ENCODE measurements around the gene STARD10. TPM values are rescaled to one million over a fixed set of nuclear protein-coding genes. Genes with fewer than 3 reads are reported as not detected.

Gene STARD10
- total and polyA plus RNA-seq, 2 donors (not counting 3 experiments of a cell fraction or from before 2014, with no cell fraction given): 16.1 to 22.5 TPM

DNA sequence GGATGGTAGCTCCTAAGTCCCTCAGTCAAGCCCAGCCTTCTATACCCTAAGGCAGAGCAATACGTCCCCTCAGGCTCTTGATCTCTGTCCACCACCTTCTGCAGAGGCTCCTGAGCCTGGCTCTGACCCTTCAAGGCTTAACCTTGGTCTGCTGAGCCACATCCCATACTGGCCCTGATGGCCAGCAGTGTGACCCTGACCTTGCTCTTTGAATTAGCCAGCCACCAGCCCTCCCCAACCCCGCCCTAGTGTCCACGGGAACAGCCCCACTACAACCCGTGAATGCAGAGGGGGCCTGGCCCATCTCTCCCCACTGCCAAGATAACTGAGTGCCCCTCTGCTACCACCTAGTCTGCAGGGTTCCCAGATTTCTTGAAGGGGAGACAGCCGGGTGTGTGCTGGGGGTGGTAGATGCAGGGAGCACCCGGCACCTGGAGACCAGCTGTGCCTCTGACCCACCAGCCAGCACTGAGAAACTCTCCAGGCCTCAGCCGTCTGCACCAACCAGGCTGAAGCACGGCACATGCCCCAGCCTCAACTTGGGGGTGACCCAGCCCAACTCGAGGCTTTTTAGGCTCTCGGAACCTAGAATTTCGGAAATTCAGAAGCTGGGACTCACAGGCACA is 47.8 kb downstream of the STARD10 start:
- intact Hi-C loops (cut with micrococcal nuclease) (no loop called here), dilution Hi-C loops (cut with MboI; ENCODE audit: extremely low pct_ligation_motif_present, low sequenced_read_pairs) (no loop called here)
- ChIA-PET CTCF (interaction anchor here (1.2 to 2.8 kb wide), 3 partner anchors 9 to 21 kb away, joined by 3 to 15 read pairs (median 7); no protein-coding TSS in a partner anchor), POLR2A (no interaction called here)
- Histone ChIP-seq H4K20me1 (replicated peaks; ENCODE audit: control insufficient read depth, extremely low read depth, insufficient read depth, low read length) (no peaks in the 10 kb centered on the region), H3K27me3 (ENCODE audit: control insufficient read depth in 2 of 2, insufficient read depth in 2 of 2, low read length in 2 of 2) (no peaks in the 10 kb centered on the region), H2AFZ (ENCODE audit: low read depth, low read length) (no peak overlapping the region), H3K79me2 (ENCODE audit: control insufficient read depth, insufficient read depth, low read length) (no peaks in the 10 kb centered on the region), H3K4me2 (ENCODE audit: insufficient read depth, low read length) (no peak overlapping the region), H3K9me1 (replicated peaks; ENCODE audit: control insufficient read depth, extremely low read depth, insufficient read depth, low read length) (no peaks in the 10 kb centered on the region), H3K4me3 (replicated peaks in 1 of 3; ENCODE audit: insufficient read depth in 1 of 3, low read depth in 1 of 3, low read length in 3 of 3) (no peak overlapping the region), H3K9ac (replicated peaks; ENCODE audit: extremely low read depth, insufficient read depth, low read length) (no peak overlapping the region), H3K4me1 (ENCODE audit: control insufficient read depth, extremely low read depth, insufficient read depth, low read length) (no peaks in the 10 kb centered on the region), H3K36me3 (ENCODE audit: control insufficient read depth in 2 of 2, extremely low read depth in 1 of 2, insufficient read depth in 2 of 2, low read length in 2 of 2) (no peaks in the 10 kb centered on the region), H3K9me3 (replicated peaks; ENCODE audit: control insufficient read depth, insufficient read depth, low read length) (no peaks in the 10 kb centered on the region), H3K27ac (ENCODE audit: insufficient read depth, low read depth, low read length) (no peak overlapping the region)
- DNase-seq (ENCODE audit: low read depth, low spot score): no peak
- no peak for TF ChIP-seq FOS (IDR thresholded peaks at IDR 0.05; ENCODE audit: borderline replicate concordance, insufficient read depth, low read length)
- TF ChIP-seq MYC (IDR thresholded peaks at IDR 0.05; ENCODE audit: low read depth, low read length): no peak
- no peak for TF ChIP-seq JUN (IDR thresholded peaks at IDR 0.05; ENCODE audit: borderline replicate concordance, insufficient read depth, insufficient read length, low read depth)
- TF ChIP-seq POLR2AphosphoS5 (IDR thresholded peaks at IDR 0.05; ENCODE audit: insufficient read depth, low read depth, low read length): no peak
- no peak for TF ChIP-seq POLR2A (IDR thresholded peaks at IDR 0.05; ENCODE audit: low read depth, low read length)
- no peak for TF ChIP-seq GATA2 (IDR thresholded peaks at IDR 0.05; ENCODE audit: insufficient read depth, insufficient read length, low read depth, low read length)
- TF ChIP-seq, protein P1, sequence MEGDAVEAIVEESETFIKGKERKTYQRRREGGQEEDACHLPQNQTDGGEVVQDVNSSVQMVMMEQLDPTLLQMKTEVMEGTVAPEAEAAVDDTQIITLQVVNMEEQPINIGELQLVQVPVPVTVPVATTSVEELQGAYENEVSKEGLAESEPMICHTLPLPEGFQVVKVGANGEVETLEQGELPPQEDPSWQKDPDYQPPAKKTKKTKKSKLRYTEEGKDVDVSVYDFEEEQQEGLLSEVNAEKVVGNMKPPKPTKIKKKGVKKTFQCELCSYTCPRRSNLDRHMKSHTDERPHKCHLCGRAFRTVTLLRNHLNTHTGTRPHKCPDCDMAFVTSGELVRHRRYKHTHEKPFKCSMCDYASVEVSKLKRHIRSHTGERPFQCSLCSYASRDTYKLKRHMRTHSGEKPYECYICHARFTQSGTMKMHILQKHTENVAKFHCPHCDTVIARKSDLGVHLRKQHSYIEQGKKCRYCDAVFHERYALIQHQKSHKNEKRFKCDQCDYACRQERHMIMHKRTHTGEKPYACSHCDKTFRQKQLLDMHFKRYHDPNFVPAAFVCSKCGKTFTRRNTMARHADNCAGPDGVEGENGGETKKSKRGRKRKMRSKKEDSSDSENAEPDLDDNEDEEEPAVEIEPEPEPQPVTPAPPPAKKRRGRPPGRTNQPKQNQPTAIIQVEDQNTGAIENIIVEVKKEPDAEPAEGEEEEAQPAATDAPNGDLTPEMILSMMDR (IDR thresholded peaks at IDR 0.05; ENCODE audit: extremely low read depth in 1 of 2, insufficient read depth in 1 of 2, low read depth in 1 of 2, low read length in 2 of 2): no peak
- TF ChIP-seq, protein P2, sequence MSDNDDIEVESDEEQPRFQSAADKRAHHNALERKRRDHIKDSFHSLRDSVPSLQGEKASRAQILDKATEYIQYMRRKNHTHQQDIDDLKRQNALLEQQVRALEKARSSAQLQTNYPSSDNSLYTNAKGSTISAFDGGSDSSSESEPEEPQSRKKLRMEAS (IDR thresholded peaks at IDR 0.05; ENCODE audit: insufficient read depth, insufficient read length): no peak
- TF ChIP-seq EZH2 (IDR thresholded peaks at IDR 0.05; ENCODE audit: borderline replicate concordance, low read depth, low read length, severe bottlenecking): no peak
- no peak for FAIRE-seq
- BruUV-seq (replicated peaks): no TSS peak
